ENCODE data around the gene LLGL1. TPM values are rescaled to one million over a fixed set of nuclear protein-coding genes. Genes with fewer than 3 reads are reported as not detected.

Gene LLGL1
- polyA plus RNA-seq, 1 donor from 2014 or later = 52.2 TPM

- Histone ChIP-seq H3K9ac (ENCODE audit: low read length) (peak overlapping the region; percentile 86), H3K36me3 (ENCODE audit: insufficient read depth, low read length) (no peaks in the 10 kb centered on the region), H3K79me2 (replicated peaks; ENCODE audit: insufficient read depth, low read length) (peaks cover 31% of the 10 kb centered on the region), H3K4me3 (ENCODE audit: low read length) (peak overlapping the region; percentile 91), H2AFZ (ENCODE audit: low read depth, low read length) (peak overlapping the region; percentile 28), H3K9me3 (ENCODE audit: low read length) (no peaks in the 10 kb centered on the region), H3K27me3 (ENCODE audit: insufficient read depth, low read depth, low read length) (no peaks in the 10 kb centered on the region), H3K9me2 (ENCODE audit: insufficient read depth, low read length) (no peaks in the 10 kb centered on the region), H3K4me2 (ENCODE audit: low read length) (no peak overlapping the region), H4K20me1 (ENCODE audit: insufficient read depth) (no peaks in the 10 kb centered on the region), H3K27ac (ENCODE audit: low read length) (no peak overlapping the region), H3F3A (ENCODE audit: insufficient read depth, low read length, poor library complexity, severe bottlenecking) (no peaks in the 10 kb centered on the region)
- TF ChIP-seq TAF1 (IDR thresholded peaks at IDR 0.05; ENCODE audit: low read depth) = no peak
- no peak for TF ChIP-seq RAD21 (conservative IDR thresholded peaks at IDR 0.05)
- TF ChIP-seq EZH2 (IDR thresholded peaks at IDR 0.05; ENCODE audit: borderline replicate concordance, insufficient read depth, low read length, poor library complexity, severe bottlenecking) = no peak
- no peak for TF ChIP-seq EP300 (conservative IDR thresholded peaks at IDR 0.05; ENCODE audit: poor library complexity, severe bottlenecking)
- no peak for TF ChIP-seq CTCF (IDR thresholded peaks at IDR 0.05; ENCODE audit: poor library complexity, severe bottlenecking)
These were observed 34.3 kb downstream of the LLGL1 start for GRCh38 chr17:18259621-18260331.

GRCh38 chr17:18260332-18261145 lies 35.1 kb downstream of the LLGL1 start, which contains the start of gene MIEF2:
MIEF2 (plus strand) TSS chr17:18260662; CDS start chr17:18262721, 2,059 bp downstream.
- Histone ChIP-seq H2AFZ (ENCODE audit: low read depth, low read length) (peak within 1 kb of the TSS; percentile 81), H3K4me2 (ENCODE audit: low read length) (peak within 1 kb of the TSS; percentile 66), H3K9ac (ENCODE audit: low read length) (peak within 1 kb of the TSS; percentile 86), H3K9me3 (ENCODE audit: low read length) (no peaks in the 10 kb centered on the region), H3K4me3 (ENCODE audit: low read length) (peak within 1 kb of the TSS; percentile 91), H3F3A (ENCODE audit: insufficient read depth, low read length, poor library complexity, severe bottlenecking) (no peaks in the 10 kb centered on the region), H3K9me2 (ENCODE audit: insufficient read depth, low read length) (no peaks in the 10 kb centered on the region), H4K20me1 (ENCODE audit: insufficient read depth) (no peaks in the 10 kb centered on the region), H3K27ac (ENCODE audit: low read length) (peak within 1 kb of the TSS; percentile 87), H3K36me3 (ENCODE audit: insufficient read depth, low read length) (no peaks in the 10 kb centered on the region), H3K27me3 (ENCODE audit: insufficient read depth, low read depth, low read length) (no peaks in the 10 kb centered on the region), H3K79me2 (replicated peaks; ENCODE audit: insufficient read depth, low read length) (peaks cover 31% of the 10 kb centered on the region)
- TF ChIP-seq REST (IDR thresholded peaks at IDR 0.05; ENCODE audit: borderline replicate concordance) (peak; percentile 59), SMC3 (conservative IDR thresholded peaks at IDR 0.05; ENCODE audit: poor library complexity) (peak; percentile 30), RAD21 (conservative IDR thresholded peaks at IDR 0.05) (peak; percentile 17), POLR2AphosphoS5 (IDR thresholded peaks at IDR 0.05) (peak; percentile 84), CTCF (IDR thresholded peaks at IDR 0.05; ENCODE audit: poor library complexity, severe bottlenecking) (peak; percentile 28), MXI1 (conservative IDR thresholded peaks at IDR 0.05; ENCODE audit: poor library complexity, severe bottlenecking) (peak; percentile 60), TAF1 (IDR thresholded peaks at IDR 0.05; ENCODE audit: low read depth) (peak; percentile 75), EZH2 (IDR thresholded peaks at IDR 0.05; ENCODE audit: borderline replicate concordance, insufficient read depth, low read length, poor library complexity, severe bottlenecking) (no peak), EP300 (conservative IDR thresholded peaks at IDR 0.05; ENCODE audit: poor library complexity, severe bottlenecking) (no peak)

All from neural cell (in vitro differentiated cells).